SH-SY5Y (cell line): ENCODE results near the gene NME7.

Experiments used
- GATA2 ChIP-seq: IDR thresholded peaks from 2 replicates; pipeline ENCODE4 v1.6.1; 2011; ENCODE audit warnings: mild to moderate bottlenecking, low read depth, low read length
- GATA3 ChIP-seq: IDR thresholded peaks from 2 replicates; pipeline ENCODE4 v1.6.1; 2011; ENCODE audit warnings: low read depth, mild to moderate bottlenecking, low read length, moderate library complexity

- TF ChIP-seq GATA2 (no peak), GATA3 (no peak)
Observed at GRCh38 chr1:169108223-169108622, 259.4 kb downstream of the NME7 start.
